Measurements from ENCODE around the gene ZC3HAV1L. TPM values are rescaled to one million over a fixed set of nuclear protein-coding genes. Genes with fewer than 3 reads are reported as not detected.

ZC3HAV1L gene
- total RNA-seq (29.0 and 29.9 TPM in 2 replicates), polyA plus RNA-seq (10.3 and 11.6 TPM in 2 replicates)

GRCh38 chr7:139035586-139036353 lies at the start of gene ZC3HAV1L:
TSS of gene ZC3HAV1L (minus strand) at chr7:139036042. CDS start at chr7:139036017, 25 bp downstream.
- no peak for TF ChIP-seq EZH2 (IDR thresholded peaks at IDR 0.05; ENCODE audit: borderline replicate concordance)
- no peak for TF ChIP-seq EZH2phosphoT487 (IDR thresholded peaks at IDR 0.05; ENCODE audit: low read depth, severe bottlenecking, unreplicated experiment)
- TF ChIP-seq CTCF (IDR thresholded peaks at IDR 0.05; ENCODE audit: poor library complexity) = no peak
- H3K4me2 ChIP-seq = peak within 1 kb of the TSS; percentile 92
- DNase-seq (ENCODE audit: low spot score) = peak; percentile 78

DNA sequence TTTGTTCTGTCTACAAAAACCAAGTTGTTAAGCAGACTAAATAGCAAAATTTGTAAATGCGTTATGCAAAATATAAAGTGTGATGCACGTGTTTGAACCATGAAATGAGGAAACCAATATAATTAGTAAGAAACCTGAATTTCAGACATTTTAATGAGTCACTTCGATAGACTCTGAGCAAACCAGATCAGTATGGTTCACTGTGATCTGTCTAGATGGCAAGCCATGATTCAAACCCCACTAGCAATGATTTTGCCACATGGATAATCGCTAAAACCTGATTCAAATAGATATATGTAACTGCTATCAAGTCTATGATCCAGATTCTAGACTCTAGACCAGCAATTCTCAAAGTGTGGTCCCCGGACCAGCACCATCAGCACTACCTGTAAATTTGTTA lies 48.9 kb upstream of the ZC3HAV1L start:
- WGBS (ENCODE audit: low lambda C conversion rate, missing lambda C conversion rate) = 95% methylated on average over 5 of the region's 5 CpGs
- Histone ChIP-seq H3K27ac (no peak overlapping the region), H3K36me3 (replicated peaks; ENCODE audit: insufficient read depth, low read depth) (no peaks in the 10 kb centered on the region)

More at GRCh38 chr7:139035586-139036353, at the start of gene ZC3HAV1L:
- WGBS (ENCODE audit: low lambda C conversion rate, missing lambda C conversion rate) = 2% methylated on average over 53 of the region's 82 CpGs
- no peaks in the 10 kb centered on the region for H3K27me3 ChIP-seq
- H4K20me1 ChIP-seq (ENCODE audit: insufficient read depth, poor library complexity, severe bottlenecking) = no peaks in the 10 kb centered on the region
- H2AFZ ChIP-seq = peak within 1 kb of the TSS; percentile 98
- H3K79me2 ChIP-seq = peaks cover 24% of the 10 kb centered on the region
- peak within 1 kb of the TSS; percentile 62 for H3K27ac ChIP-seq
- H3K9me2 ChIP-seq (replicated peaks; ENCODE audit: insufficient read depth) = no peaks in the 10 kb centered on the region
- H3K9me3 ChIP-seq (ENCODE audit: low read depth) = no peaks in the 10 kb centered on the region
- peaks cover 8% of the 10 kb centered on the region for H3K4me1 ChIP-seq (ENCODE audit: insufficient read depth)
- no peaks in the 10 kb centered on the region for H3K36me3 ChIP-seq (replicated peaks; ENCODE audit: insufficient read depth, low read depth)
- H3K4me3 ChIP-seq = peak within 1 kb of the TSS; percentile 90

GRCh38 chr7:139081584-139081983 lies 45.7 kb upstream of the ZC3HAV1L start:
- no peaks in the 10 kb centered on the region for H3K4me1 ChIP-seq (ENCODE audit: insufficient read depth)

More for the DNA sequence above, 48.9 kb upstream of the ZC3HAV1L start:
- Histone ChIP-seq H3K27me3 (no peaks in the 10 kb centered on the region), H4K20me1 (ENCODE audit: insufficient read depth, poor library complexity, severe bottlenecking) (no peaks in the 10 kb centered on the region), H3K9me2 (replicated peaks; ENCODE audit: insufficient read depth) (no peaks in the 10 kb centered on the region), H3K4me3 (no peak overlapping the region), H2AFZ (no peak overlapping the region), H3K4me2 (no peak overlapping the region), H3K4me1 (ENCODE audit: insufficient read depth) (no peaks in the 10 kb centered on the region), H3K79me2 (peaks cover 4% of the 10 kb centered on the region), H3K9me3 (ENCODE audit: low read depth) (no peaks in the 10 kb centered on the region)
- no peak for DNase-seq (ENCODE audit: low spot score)
- TF ChIP-seq CTCF (IDR thresholded peaks at IDR 0.05; ENCODE audit: poor library complexity) (no peak), EZH2 (IDR thresholded peaks at IDR 0.05; ENCODE audit: borderline replicate concordance) (no peak), EZH2phosphoT487 (IDR thresholded peaks at IDR 0.05; ENCODE audit: low read depth, severe bottlenecking, unreplicated experiment) (no peak)

More at GRCh38 chr7:139081584-139081983, 45.7 kb upstream of the ZC3HAV1L start:
- no peak overlapping the region for H3K4me3 ChIP-seq
- DNase-seq (ENCODE audit: low spot score) = no peak
- no peaks in the 10 kb centered on the region for H3K27me3 ChIP-seq
- no peak overlapping the region for H3K4me2 ChIP-seq
- no peaks in the 10 kb centered on the region for H3K9me3 ChIP-seq (ENCODE audit: low read depth)
- no peaks in the 10 kb centered on the region for H4K20me1 ChIP-seq (ENCODE audit: insufficient read depth, poor library complexity, severe bottlenecking)
- no peaks in the 10 kb centered on the region for H3K36me3 ChIP-seq (replicated peaks; ENCODE audit: insufficient read depth, low read depth)
- no peaks in the 10 kb centered on the region for H3K9me2 ChIP-seq (replicated peaks; ENCODE audit: insufficient read depth)
- TF ChIP-seq EZH2phosphoT487 (IDR thresholded peaks at IDR 0.05; ENCODE audit: low read depth, severe bottlenecking, unreplicated experiment) (no peak), EZH2 (IDR thresholded peaks at IDR 0.05; ENCODE audit: borderline replicate concordance) (no peak), CTCF (IDR thresholded peaks at IDR 0.05; ENCODE audit: poor library complexity) (no peak)
- no peak overlapping the region for H3K27ac ChIP-seq
- no peak overlapping the region for H2AFZ ChIP-seq
- H3K79me2 ChIP-seq = no peaks in the 10 kb centered on the region
